H1 (cell line): ENCODE data around the gene ATP8B3. TPM values are rescaled to one million over a fixed set of nuclear protein-coding genes. Genes with fewer than 3 reads are reported as not detected.

ENCODE experiments used
- CTCF ChIA-PET: fragments of 300-600 bp; sonication (Branson Sonifier 250); formaldehyde crosslinking; loops from one replicate; lab custom pipeline; 2021; ENCODE audit not compliant: partially characterized antibody; lab: Charles Lee
- POLR2A ChIA-PET: fragments of 300-600 bp; sonication (Branson Sonifier 250); formaldehyde crosslinking; loops from one replicate; lab custom pipeline; 2021; ENCODE audit warnings: inconsistent platforms; ENCODE audit not compliant: partially characterized antibody; lab: Charles Lee
- DNase-seq, 2 experiments: peaks; one replicate each; pipeline versions ENCODE4 v3.0.0 to v3.0.0-alpha.2; 2010 to 2022; ENCODE audit warnings: low spot score in 2 of 2, low read depth in 1 of 2, mixed read lengths in 1 of 2
- FAIRE-seq: peaks from 2 replicates; lab custom pipeline; 2011; peaks lifted over from hg19 to GRCh38; lab: Jason Lieb, UNC
- H2AFZ ChIP-seq: 2 replicates; pipeline ENCODE4 v1.8.1; 2012; ENCODE audit warnings: low read length, inconsistent platforms
- H2AK5ac ChIP-seq: 2 replicates; pipeline ENCODE4 v1.6.1; 2013; ENCODE audit warnings: low read depth, low read length
- H2BK120ac ChIP-seq: replicated peaks from 2 replicates; pipeline ENCODE3; 2013; ENCODE audit warnings: low read depth, low read length, inconsistent platforms
- H2BK12ac ChIP-seq: 2 replicates; pipeline ENCODE4 v1.6.1; 2013; ENCODE audit warnings: low read depth, low read length
- H2BK15ac ChIP-seq: 2 replicates; pipeline ENCODE4 v1.6.1; 2013; ENCODE audit warnings: low read length
- H2BK20ac ChIP-seq: 2 replicates; pipeline ENCODE4 v1.6.1; 2013; ENCODE audit warnings: low read length
- H2BK5ac ChIP-seq: 2 replicates; pipeline ENCODE4 v1.6.1; 2013; ENCODE audit warnings: low read depth, low read length
- H3K14ac ChIP-seq: 2 replicates; pipeline ENCODE4 v1.6.1; 2013; ENCODE audit warnings: inconsistent platforms; ENCODE audit not compliant: insufficient read length
- H3K18ac ChIP-seq: 2 replicates; pipeline ENCODE4 v1.6.1; 2013; ENCODE audit warnings: low read length; ENCODE audit errors: extremely low read depth
- H3K23ac ChIP-seq: 2 replicates; pipeline ENCODE4 v1.6.1; 2013; ENCODE audit warnings: inconsistent platforms; ENCODE audit not compliant: insufficient read length
- H3K23me2 ChIP-seq: 2 replicates; pipeline ENCODE4 v1.6.1; 2013; ENCODE audit warnings: low read depth, low read length
- H3K27ac ChIP-seq: 2 replicates; pipeline ENCODE4 v1.6.1; 2011; ENCODE audit warnings: low read depth, low read length, inconsistent platforms
- H3K27me3 ChIP-seq, 4 experiments: replicated peaks in 1 of 4; 1 replicate in 1 of 4; 2 replicates in 3 of 4; pipeline versions ENCODE4 v1.6.1 to v1.8.1; 2011 to 2013; ENCODE audit warnings: low read length in 3 of 4, mild to moderate bottlenecking in 3 of 4, inconsistent platforms in 2 of 4, mixed read lengths in 2 of 4, moderate library complexity in 1 of 4; ENCODE audit not compliant: control insufficient read depth in 3 of 4, insufficient read depth in 3 of 4; ENCODE audit errors: extremely low read depth in 1 of 4
- H3K36me3 ChIP-seq, 4 experiments: 2 replicates each; pipeline versions ENCODE4 v1.6.1 to v1.8.1; 2011 to 2013; ENCODE audit warnings: mild to moderate bottlenecking in 4 of 4, low read length in 3 of 4, moderate library complexity in 2 of 4, control low read depth in 1 of 4, inconsistent platforms in 1 of 4; ENCODE audit not compliant: insufficient read depth in 4 of 4, control insufficient read depth in 2 of 4
- H3K4ac ChIP-seq: replicated peaks from 2 replicates; pipeline ENCODE3; 2013; ENCODE audit warnings: low read length, low read depth, mixed read lengths, inconsistent platforms; ENCODE audit not compliant: insufficient read length
- H3K4me1 ChIP-seq, 4 experiments: replicated peaks in 1 of 4; 1 replicate in 1 of 4; 2 replicates in 3 of 4; pipeline versions ENCODE4 v1.6.1 to v1.8.1; 2011 to 2013; ENCODE audit warnings: low read length in 3 of 4, inconsistent platforms in 2 of 4, mixed read lengths in 1 of 4; ENCODE audit not compliant: insufficient read depth in 4 of 4, control insufficient read depth in 3 of 4
- H3K4me2 ChIP-seq, 2 experiments: 2 replicates each; pipeline versions ENCODE4 v1.6.1 to v1.8.1; 2011 to 2013; ENCODE audit warnings: low read depth in 2 of 2, low read length in 2 of 2, control low read depth in 1 of 2, inconsistent platforms in 1 of 2, mild to moderate bottlenecking in 1 of 2; ENCODE audit not compliant: insufficient read depth in 1 of 2
- H3K4me3 ChIP-seq, 4 experiments: fragments of 200-600, 300-600 bp in 1 of 4; sonication (generic), shearing (Covaris generic), sonication (Bioruptor Twin) in 1 of 4; 2 replicates each; pipeline versions ENCODE4 v1.5.1 to v1.8.1; 2011 to 2016; ENCODE audit warnings: low read length in 4 of 4, low read depth in 3 of 4, control low read depth in 2 of 4, inconsistent platforms in 2 of 4, mild to moderate bottlenecking in 2 of 4, mixed read lengths in 1 of 4, moderate library complexity in 1 of 4; ENCODE audit not compliant: insufficient read depth in 2 of 4; ENCODE audit errors: extremely low read depth in 1 of 4
- H3K56ac ChIP-seq: replicated peaks from 2 replicates; pipeline ENCODE3; 2013; ENCODE audit warnings: low read depth, mild to moderate bottlenecking, mixed read lengths, low read length, inconsistent platforms; ENCODE audit not compliant: insufficient read length
- H3K79me1 ChIP-seq: 2 replicates; pipeline ENCODE4 v1.6.1; 2013; ENCODE audit warnings: low read depth, low read length, control low read depth
- H3K79me2 ChIP-seq, 2 experiments: 2 replicates each; pipeline versions ENCODE4 v1.6.1 to v1.8.1; 2012 to 2013; ENCODE audit warnings: low read length in 2 of 2, mild to moderate bottlenecking in 2 of 2, inconsistent platforms in 1 of 2; ENCODE audit not compliant: insufficient read depth in 2 of 2, control insufficient read depth in 1 of 2
- H3K9ac ChIP-seq, 4 experiments: replicated peaks in 1 of 4; 1 replicate in 1 of 4; 2 replicates in 3 of 4; pipeline versions ENCODE4 v1.6.1 to v1.8.1; 2011 to 2013; ENCODE audit warnings: low read depth in 3 of 4, low read length in 3 of 4, control low read depth in 2 of 4, mild to moderate bottlenecking in 2 of 4, moderate library complexity in 2 of 4, inconsistent platforms in 1 of 4; ENCODE audit errors: extremely low read depth in 1 of 4
- H3K9me3 ChIP-seq, 2 experiments: 2 replicates each; pipeline versions ENCODE4 v1.6.1 to v1.8.1; 2012 to 2013; ENCODE audit warnings: mild to moderate bottlenecking in 2 of 2, moderate library complexity in 2 of 2, control low read depth in 1 of 2, inconsistent platforms in 1 of 2, low read depth in 1 of 2, low read length in 1 of 2, mixed read lengths in 1 of 2; ENCODE audit not compliant: insufficient read depth in 2 of 2
- H4K20me1 ChIP-seq, 2 experiments: replicated peaks in 1 of 2; 2 replicates each; pipeline versions ENCODE3 to v1.8.1; 2011 to 2013; ENCODE audit warnings: inconsistent platforms in 2 of 2, low read length in 2 of 2, mild to moderate bottlenecking in 1 of 2; ENCODE audit not compliant: insufficient read depth in 2 of 2, control insufficient read depth in 1 of 2
- H4K5ac ChIP-seq: 2 replicates; pipeline ENCODE4 v1.6.1; 2013; ENCODE audit warnings: low read length, low read depth, mixed read lengths, inconsistent platforms; ENCODE audit not compliant: insufficient read length
- H4K8ac ChIP-seq: 2 replicates; pipeline ENCODE4 v1.8.0; 2013; ENCODE audit warnings: mild to moderate bottlenecking, moderate library complexity, low read length, inconsistent platforms; ENCODE audit not compliant: insufficient read depth; ENCODE audit errors: extremely low read depth
- H4K91ac ChIP-seq: replicated peaks from 2 replicates; pipeline ENCODE3; 2013; ENCODE audit warnings: low read length, mixed read lengths, inconsistent platforms; ENCODE audit not compliant: insufficient read length
- CBX8 ChIP-seq: fragments of 300-800, 300-1000 bp; sonication (generic); IDR thresholded peaks from 2 replicates; pipeline ENCODE4 v1.7.1; 2016; ENCODE audit warnings: low read depth, low read length, borderline replicate concordance
- HDAC6 ChIP-seq: IDR thresholded peaks from one replicate; pipeline ENCODE4 v1.7.1; 2012; ENCODE audit warnings: low read depth, mild to moderate bottlenecking, inconsistent platforms, low read length, moderate library complexity
- JUN ChIP-seq: IDR thresholded peaks from 2 replicates; pipeline ENCODE4 v1.6.1; 2011; ENCODE audit warnings: low read depth, mild to moderate bottlenecking, improper control_type of control experiment, low read length
- KDM4A ChIP-seq: IDR thresholded peaks from one replicate; pipeline ENCODE4 v1.7.1; 2012; ENCODE audit warnings: low read depth, mild to moderate bottlenecking, moderate library complexity, low read length, inconsistent platforms; ENCODE audit not compliant: severe bottlenecking
- PHF8 ChIP-seq: fragments of 200-600 bp; sonication (generic); conservative IDR thresholded peaks from 2 replicates; pipeline ENCODE4 v1.7.1; 2012; ENCODE audit warnings: low read depth, mild to moderate bottlenecking, inconsistent platforms, low read length, moderate library complexity
- RAD21 ChIP-seq, 2 experiments: IDR thresholded peaks in 1 of 2; conservative IDR thresholded peaks in 1 of 2; 2 replicates each; pipeline ENCODE4 v1.6.1; 2011; ENCODE audit warnings: low read depth in 2 of 2, low read length in 2 of 2, improper control_type of control experiment in 1 of 2, inconsistent platforms in 1 of 2, mild to moderate bottlenecking in 1 of 2, moderate library complexity in 1 of 2
- RXRA ChIP-seq: IDR thresholded peaks from 2 replicates; pipeline ENCODE4 v1.6.1; 2011; ENCODE audit warnings: low read depth, mild to moderate bottlenecking, low read length, moderate library complexity; ENCODE audit not compliant: insufficient read depth
- SIRT6 ChIP-seq: IDR thresholded peaks from one replicate; pipeline ENCODE4 v1.7.1; 2012; ENCODE audit warnings: low read length, inconsistent platforms
- WGBS, 2 experiments: shearing (Covaris generic) in 1 of 2; methylation state at CpG; one replicate each; pipeline versions ENCODE4 v1.1.6 to v1.1.7; 2013 to 2015; ENCODE audit warnings: low lambda C conversion rate in 2 of 2, mixed read lengths in 2 of 2, inconsistent platforms in 1 of 2, low coverage in 1 of 2, missing lambda C conversion rate in 1 of 2; ENCODE audit not compliant: insufficient replicate concordance in 2 of 2, insufficient coverage in 1 of 2, insufficient read length in 1 of 2; ENCODE audit errors: extremely low coverage in 1 of 2, missing lambda C conversion rate in 1 of 2; 5-methylcytosine and 5-hydroxymethylcytosine counted together
- polyA plus RNA-seq, 7 experiments: library from polyadenylated mRNA; depleted of rRNA in 3 of 7; stranded (reverse) in 5 of 7; unstranded in 2 of 7; fragments of >200 nt in 5 of 7; fragments of 200-250 nt in 2 of 7; gene quantifications; 1 replicate in 5 of 7; 2 replicates in 1 of 7; 4 replicates in 1 of 7; pipeline versions ENCODE4 v1.2.1 to v1.2.3, GENCODE V29; 2011 to 2013; ENCODE audit warnings: missing spikeins in 2 of 7, mixed read lengths in 2 of 7
- total RNA-seq: library from RNA; stranded (reverse); fragmentation: NEBNext Ultra II Directional; extraction: Animal tissue kit (Norgen Biotek cat#: 25700); gene quantifications from 2 replicates; pipeline ENCODE4 v1.2.1, GENCODE V29; 2021
- TF ChIP-seq, protein P1 (sequence below): IDR thresholded peaks from 2 replicates; pipeline ENCODE4 v1.6.1; 2011; ENCODE audit warnings: low read length, improper control_type of control experiment

ATP8B3 gene
- total and polyA plus RNA-seq, 2 of the 8 experiments (the other 6 are each of a cell fraction or from before 2014, with no cell fraction given), result 4.1 to 9.3 TPM

DNA sequence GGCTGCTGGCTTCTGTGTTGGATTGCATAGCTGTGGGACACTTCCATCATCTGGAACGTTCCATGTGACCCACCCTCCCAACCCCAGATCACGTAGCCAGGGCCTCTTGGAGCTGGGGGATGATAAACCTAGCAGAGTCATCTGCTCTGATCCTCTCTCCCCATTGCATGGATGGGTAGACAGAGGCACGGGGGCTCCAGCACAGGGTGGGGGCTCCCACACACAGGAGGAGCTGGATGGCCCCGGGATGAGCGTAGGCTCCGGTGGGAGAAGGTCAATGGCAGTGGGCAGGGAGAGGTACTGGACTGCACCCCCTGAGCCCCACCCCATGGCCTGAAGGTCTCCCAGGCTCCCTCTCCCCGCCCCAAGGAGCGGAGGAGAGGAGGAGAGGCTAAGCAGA, 25.4 kb downstream of the ATP8B3 start:
- Histone ChIP-seq H3K4me2 (no peak overlapping the region; a peak in 1 of 4 replicates), H4K5ac (no peak overlapping the region), H3K23me2 (no peaks in the 10 kb centered on the region; the same call in 1 of the 2 replicates), H2BK12ac (no peak overlapping the region), H2BK5ac (no peak overlapping the region), H2BK15ac (no peak overlapping the region), H3K79me2 (no peaks in the 10 kb centered on the region), H2AK5ac (no peak overlapping the region), H3K79me1 (no peaks in the 10 kb centered on the region), H4K8ac (no peak overlapping the region; the same call in 1 of the 2 replicates), H3K9ac (no peak overlapping the region), H3K27ac (no peak overlapping the region), H3K36me3 (no peaks in the 10 kb centered on the region), H2BK20ac (no peak overlapping the region), H4K91ac (no peak overlapping the region), H2BK120ac (no peak overlapping the region), H4K20me1 (peaks cover 0 to 2% of the 10 kb centered on the region in 2 experiments), H3K9me3 (peaks cover 3 to 9% of the 10 kb centered on the region in 2 experiments; a peak in 2 of 4 replicates), H3K4me3 (no peak overlapping the region), H3K27me3 (peaks cover 2 to 24% (median 17%) of the 10 kb centered on the region in 4 experiments; a peak in 6 of 7 replicates), H3K14ac (no peak overlapping the region), H3K4me1 (peaks cover 0 to 3% (median 0%) of the 10 kb centered on the region in 4 experiments; a peak in 1 of 7 replicates), H2AFZ (no peak overlapping the region), H3K23ac (no peak overlapping the region), H3K4ac (no peak overlapping the region), H3K18ac (no peak overlapping the region), H3K56ac (no peak overlapping the region)
- DNase-seq (no peak), FAIRE-seq (no peak)
- TF ChIP-seq, protein P1, sequence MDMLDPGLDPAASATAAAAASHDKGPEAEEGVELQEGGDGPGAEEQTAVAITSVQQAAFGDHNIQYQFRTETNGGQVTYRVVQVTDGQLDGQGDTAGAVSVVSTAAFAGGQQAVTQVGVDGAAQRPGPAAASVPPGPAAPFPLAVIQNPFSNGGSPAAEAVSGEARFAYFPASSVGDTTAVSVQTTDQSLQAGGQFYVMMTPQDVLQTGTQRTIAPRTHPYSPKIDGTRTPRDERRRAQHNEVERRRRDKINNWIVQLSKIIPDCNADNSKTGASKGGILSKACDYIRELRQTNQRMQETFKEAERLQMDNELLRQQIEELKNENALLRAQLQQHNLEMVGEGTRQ, result no peak
- TF ChIP-seq RXRA, result no peak
- TF ChIP-seq KDM4A, result no peak
- no peak for TF ChIP-seq JUN
- no peak for TF ChIP-seq PHF8
- no peak for TF ChIP-seq SIRT6
- no peak for TF ChIP-seq RAD21 (IDR thresholded peaks at IDR 0.05 in 1 of 2, conservative IDR thresholded peaks at IDR 0.05 in 1 of 2; ENCODE audit: low read depth in 2 of 2, low read length in 2 of 2)
- TF ChIP-seq HDAC6, result no peak
- no peak for TF ChIP-seq CBX8
- WGBS, 2 experiments, result 82% methylated on average over 8 of the region's 8 CpGs; no CpG with 5 or more reads in 1 of the 2 experiments
- ChIA-PET POLR2A (no interaction called here), CTCF (interaction anchor here (1.5 to 7.2 kb wide), 5 partner anchors 9 to 40 kb away, joined by 6 to 150 read pairs (median 8); no protein-coding TSS in a partner anchor)
